Measurements from ENCODE around the gene AADAC. TPM values are rescaled to one million over a fixed set of nuclear protein-coding genes. Genes with fewer than 3 reads are reported as not detected.

The AADAC gene
- total and polyA plus RNA-seq, 2 of the 13 experiments (the other 11 are each of a cell fraction or from before 2014, with no cell fraction given) = 0.87 to 1.5 TPM

GRCh38 chr3:151774910-151775309 lies 39.0 kb upstream of the AADAC start:
- FAIRE-seq (no peak), DNase-seq (ENCODE audit: low spot score) (no peak), ATAC-seq (no peak)
- POLR2A ChIA-PET = no interaction called here
- Histone ChIP-seq H3K9ac (ENCODE audit: insufficient read depth, low read depth, low read length) (no peak overlapping the region), H3K79me2 (ENCODE audit: insufficient read depth, low read length) (no peaks in the 10 kb centered on the region), H4K20me1 (ENCODE audit: insufficient read depth, low read length) (no peaks in the 10 kb centered on the region), H2AFZ (ENCODE audit: low read length) (peak overlapping the region; percentile 36), H3K4me1 (ENCODE audit: insufficient read depth, low read length) (peaks cover 47% of the 10 kb centered on the region), H3K36me3 (replicated peaks in 1 of 2; ENCODE audit: control insufficient read depth in 1 of 2, insufficient read depth in 2 of 2, low read length in 2 of 2) (no peaks in the 10 kb centered on the region), H3K27ac (ENCODE audit: extremely low read length, insufficient read depth, low read length) (no peak overlapping the region), H3K27me3 (ENCODE audit: control insufficient read depth in 1 of 2, insufficient read depth in 2 of 2, low read length in 2 of 2) (no peaks in the 10 kb centered on the region), H3K9me3 (ENCODE audit: low read length) (no peaks in the 10 kb centered on the region), H3K4me3 (replicated peaks in 1 of 3; ENCODE audit: insufficient read depth in 1 of 3, low read depth in 2 of 3, low read length in 3 of 3) (no peak overlapping the region), H3K4me2 (ENCODE audit: low read depth, low read length) (no peak overlapping the region)
- CTCF ChIA-PET (ENCODE audit: low intra/inter-chr PET ratio, low total read pairs) = no interaction called here
- in situ Hi-C loops (cut with HindIII; ENCODE audit: extremely low pct_ligation_motif_present, low pct_unique_long_range_greater_than_20kb) (loop anchor here (25.0 kb wide), 1 partner anchor 563 kb away; the partner anchor contains the start of gene GPR171), intact Hi-C loops (cut with micrococcal nuclease; ENCODE audit: unreplicated experiment) (loop anchor here (5.0 kb wide), 1 partner anchor 48 kb away; no protein-coding TSS in a partner anchor)
- BruUV-seq (replicated peaks) = no TSS peak
- TF ChIP-seq FOXP1 (IDR thresholded peaks at IDR 0.05) (no peak), FOXP1 (CRISPR knock-in tag; IDR thresholded peaks at IDR 0.05) (peak; percentile 45; the same call in 1 of the 2 replicates), ARID5B (CRISPR knock-in tag; IDR thresholded peaks at IDR 0.05) (0 out of 2 replicates have a peak, but pooled peaks have one; percentile 12), KLF12 (CRISPR knock-in tag; IDR thresholded peaks at IDR 0.05; ENCODE audit: borderline replicate concordance) (no peak), GMEB2 (CRISPR knock-in tag; IDR thresholded peaks at IDR 0.05; ENCODE audit: low read depth) (no peak), KAT7 (CRISPR knock-in tag; IDR thresholded peaks at IDR 0.05; ENCODE audit: borderline replicate concordance) (no peak)
- TF ChIP-seq, protein P1, sequence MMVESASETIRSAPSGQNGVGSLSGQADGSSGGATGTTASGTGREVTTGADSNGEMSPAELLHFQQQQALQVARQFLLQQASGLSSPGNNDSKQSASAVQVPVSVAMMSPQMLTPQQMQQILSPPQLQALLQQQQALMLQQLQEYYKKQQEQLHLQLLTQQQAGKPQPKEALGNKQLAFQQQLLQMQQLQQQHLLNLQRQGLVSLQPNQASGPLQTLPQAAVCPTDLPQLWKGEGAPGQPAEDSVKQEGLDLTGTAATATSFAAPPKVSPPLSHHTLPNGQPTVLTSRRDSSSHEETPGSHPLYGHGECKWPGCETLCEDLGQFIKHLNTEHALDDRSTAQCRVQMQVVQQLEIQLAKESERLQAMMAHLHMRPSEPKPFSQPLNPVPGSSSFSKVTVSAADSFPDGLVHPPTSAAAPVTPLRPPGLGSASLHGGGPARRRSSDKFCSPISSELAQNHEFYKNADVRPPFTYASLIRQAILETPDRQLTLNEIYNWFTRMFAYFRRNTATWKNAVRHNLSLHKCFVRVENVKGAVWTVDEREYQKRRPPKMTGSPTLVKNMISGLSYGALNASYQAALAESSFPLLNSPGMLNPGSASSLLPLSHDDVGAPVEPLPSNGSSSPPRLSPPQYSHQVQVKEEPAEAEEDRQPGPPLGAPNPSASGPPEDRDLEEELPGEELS (CRISPR knock-in tag; IDR thresholded peaks at IDR 0.05) = 0 out of 2 replicates have a peak, but pooled peaks have one; percentile 19
